RWPE2 (cell line): Measurements from ENCODE around the gene CXCR3.
A peak's percentile ranks its signal among the peaks of the same experiment; 100 is the strongest.

Experiments used
- ATAC-seq: fragments of 200-7000 bp; cut with Tn5 transposase; 3 replicates; pipeline ENCODE4 v1.9.1; 2021; ENCODE audit warnings: low read depth
- DNase-seq: peaks from one replicate; pipeline ENCODE4 v3.0.0-alpha.2; 2020; ENCODE audit warnings: low spot score
- H3K27ac ChIP-seq: fragments of 450-650 bp; 2 replicates; pipeline ENCODE4 v1.5.1; 2017; ENCODE audit warnings: mild to moderate bottlenecking; ENCODE audit not compliant: poor library complexity, severe bottlenecking
- H3K27me3 ChIP-seq: fragments of 250-450 bp; sonication (Bioruptor Pico); 2 replicates; pipeline ENCODE4 v1.5.1; 2021; ENCODE audit warnings: mild to moderate bottlenecking, moderate library complexity; ENCODE audit not compliant: insufficient read depth, poor library complexity, severe bottlenecking
- H3K36me3 ChIP-seq: fragments of 250-450 bp; sonication (Bioruptor Pico); 2 replicates; pipeline ENCODE4 v1.5.1; 2020; ENCODE audit warnings: low read depth, mild to moderate bottlenecking, moderate library complexity
- H3K4me1 ChIP-seq: fragments of 250-450 bp; sonication (Bioruptor Pico); 2 replicates; pipeline ENCODE4 v1.5.1; 2021; ENCODE audit warnings: mild to moderate bottlenecking, moderate library complexity; ENCODE audit not compliant: insufficient read depth, poor library complexity, severe bottlenecking
- H3K4me3 ChIP-seq: fragments of 250-450 bp; sonication (Bioruptor Pico); 2 replicates; pipeline ENCODE4 v1.5.1; 2021; ENCODE audit warnings: mild to moderate bottlenecking, moderate library complexity; ENCODE audit not compliant: severe bottlenecking
- H3K9me3 ChIP-seq: fragments of 250-450 bp; sonication (Bioruptor Pico); 2 replicates; pipeline ENCODE4 v1.5.1; 2021; ENCODE audit warnings: mild to moderate bottlenecking, moderate library complexity; ENCODE audit not compliant: severe bottlenecking
- TF ChIP-seq, protein P1 (sequence below): fragments of 450-650 bp; IDR thresholded peaks from one replicate; pipeline ENCODE4 v1.5.1; 2017; ENCODE audit warnings: mild to moderate bottlenecking, moderate library complexity; ENCODE audit not compliant: poor library complexity, severe bottlenecking

CXCR3 gene

DNA sequence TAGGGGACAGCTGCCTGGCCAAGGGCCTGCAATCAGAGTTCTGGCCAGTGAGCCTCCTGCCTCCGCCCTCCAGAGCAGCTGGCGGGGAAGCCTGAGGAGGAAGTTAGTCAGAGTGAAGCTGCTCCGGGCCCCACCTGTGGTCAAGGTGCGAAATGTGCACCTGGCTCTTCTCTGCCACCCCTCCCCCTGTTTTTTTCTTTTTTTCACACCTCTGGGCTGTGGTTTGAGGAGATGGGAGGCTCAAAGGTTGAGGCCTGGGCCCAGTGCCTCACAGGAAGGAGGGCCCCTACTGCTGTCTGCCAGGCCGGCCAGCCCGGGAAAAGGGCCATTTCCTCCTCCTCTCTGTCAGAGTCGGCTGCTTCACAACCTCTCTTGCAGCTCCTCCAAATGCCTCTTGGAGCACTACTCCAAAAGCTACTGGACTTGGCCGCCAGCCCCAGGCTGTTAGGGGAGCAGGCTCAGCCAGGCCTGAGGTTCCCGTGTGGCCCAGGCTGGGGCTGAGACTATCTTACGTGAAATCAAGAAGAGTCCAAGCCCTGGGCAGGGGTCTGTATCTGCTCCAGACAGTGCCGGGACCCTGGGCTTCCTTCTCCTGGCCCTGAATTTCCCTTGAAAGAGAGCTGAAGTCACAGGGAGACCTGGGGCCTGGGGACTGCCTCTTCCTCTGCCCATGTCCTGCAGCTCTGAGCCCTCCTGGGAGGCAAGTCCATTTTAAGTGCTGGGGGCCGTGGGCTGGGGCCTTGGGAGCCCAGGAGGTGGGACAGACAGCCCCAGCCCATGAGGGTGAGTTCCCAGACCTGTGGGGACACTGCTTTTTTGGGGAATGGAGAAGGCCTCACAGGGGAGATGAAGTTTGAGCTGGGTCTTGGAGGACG is 4.5 kb upstream of the CXCR3 start:
- peak overlapping the region; percentile 35 for H3K27ac ChIP-seq
- TF ChIP-seq, protein P1, sequence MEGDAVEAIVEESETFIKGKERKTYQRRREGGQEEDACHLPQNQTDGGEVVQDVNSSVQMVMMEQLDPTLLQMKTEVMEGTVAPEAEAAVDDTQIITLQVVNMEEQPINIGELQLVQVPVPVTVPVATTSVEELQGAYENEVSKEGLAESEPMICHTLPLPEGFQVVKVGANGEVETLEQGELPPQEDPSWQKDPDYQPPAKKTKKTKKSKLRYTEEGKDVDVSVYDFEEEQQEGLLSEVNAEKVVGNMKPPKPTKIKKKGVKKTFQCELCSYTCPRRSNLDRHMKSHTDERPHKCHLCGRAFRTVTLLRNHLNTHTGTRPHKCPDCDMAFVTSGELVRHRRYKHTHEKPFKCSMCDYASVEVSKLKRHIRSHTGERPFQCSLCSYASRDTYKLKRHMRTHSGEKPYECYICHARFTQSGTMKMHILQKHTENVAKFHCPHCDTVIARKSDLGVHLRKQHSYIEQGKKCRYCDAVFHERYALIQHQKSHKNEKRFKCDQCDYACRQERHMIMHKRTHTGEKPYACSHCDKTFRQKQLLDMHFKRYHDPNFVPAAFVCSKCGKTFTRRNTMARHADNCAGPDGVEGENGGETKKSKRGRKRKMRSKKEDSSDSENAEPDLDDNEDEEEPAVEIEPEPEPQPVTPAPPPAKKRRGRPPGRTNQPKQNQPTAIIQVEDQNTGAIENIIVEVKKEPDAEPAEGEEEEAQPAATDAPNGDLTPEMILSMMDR = no peak
- no peak overlapping the region for H3K4me3 ChIP-seq
- H3K9me3 ChIP-seq = no peaks in the 10 kb centered on the region
- no peaks in the 10 kb centered on the region for H3K27me3 ChIP-seq
- no peaks in the 10 kb centered on the region for H3K36me3 ChIP-seq
- no peaks in the 10 kb centered on the region for H3K4me1 ChIP-seq
- ATAC-seq (peak; percentile 84), DNase-seq (no peak)

GRCh38 chrX:71622032-71622575 is 3.8 kb upstream of the CXCR3 start:
- Histone ChIP-seq H3K36me3 (no peaks in the 10 kb centered on the region), H3K4me1 (no peaks in the 10 kb centered on the region), H3K9me3 (no peaks in the 10 kb centered on the region), H3K27me3 (no peaks in the 10 kb centered on the region), H3K4me3 (no peak overlapping the region), H3K27ac (no peak overlapping the region)
- no peak for DNase-seq
- no peak for ATAC-seq
- TF ChIP-seq, protein P1 = no peak

- ATAC-seq = no peak
- Histone ChIP-seq H3K9me3 (no peaks in the 10 kb centered on the region), H3K36me3 (no peaks in the 10 kb centered on the region), H3K27me3 (no peaks in the 10 kb centered on the region), H3K4me3 (no peak overlapping the region), H3K27ac (no peak overlapping the region), H3K4me1 (no peaks in the 10 kb centered on the region)
- no peak for DNase-seq
- TF ChIP-seq, protein P1 = no peak
These were observed 3.3 kb upstream of the CXCR3 start for GRCh38 chrX:71621603-71622002.

GRCh38 chrX:71619986-71620385 is 1.7 kb upstream of the CXCR3 start:
- no peaks in the 10 kb centered on the region for H3K9me3 ChIP-seq
- H3K4me3 ChIP-seq = no peak overlapping the region
- H3K4me1 ChIP-seq = no peaks in the 10 kb centered on the region
- TF ChIP-seq, protein P1 = no peak
- DNase-seq (no peak), ATAC-seq (no peak)
- no peak overlapping the region for H3K27ac ChIP-seq
- no peaks in the 10 kb centered on the region for H3K27me3 ChIP-seq
- H3K36me3 ChIP-seq = no peaks in the 10 kb centered on the region

- Histone ChIP-seq H3K36me3 (no peaks in the 10 kb centered on the region), H3K9me3 (no peaks in the 10 kb centered on the region), H3K4me3 (no peak overlapping the region), H3K4me1 (no peaks in the 10 kb centered on the region), H3K27ac (no peak overlapping the region), H3K27me3 (no peaks in the 10 kb centered on the region)
- DNase-seq = no peak
- ATAC-seq = no peak
- TF ChIP-seq, protein P1 = no peak
These were observed 882 bp upstream of the CXCR3 start for GRCh38 chrX:71619193-71619592.
